Measurements from ENCODE around the gene PPP1R2. TPM values are rescaled to one million over a fixed set of nuclear protein-coding genes. Genes with fewer than 3 reads are reported as not detected.

The PPP1R2 gene
- total and polyA plus RNA-seq, 12 donors = 13.6 to 179 (median 49.5) TPM

- no peak for TF ChIP-seq POLR2A (IDR thresholded peaks at IDR 0.05)
- no peak for TF ChIP-seq CTCF (IDR thresholded peaks at IDR 0.05)
- no peaks in the 10 kb centered on the region for H3K36me3 ChIP-seq (replicated peaks in 1 of 2)
- no peak overlapping the region for H3K4me3 ChIP-seq
- no peaks in the 10 kb centered on the region for H3K9me3 ChIP-seq (replicated peaks in 1 of 3)
- no peak for DNase-seq
- no peak overlapping the region for H3K27ac ChIP-seq
- H3K4me1 ChIP-seq (replicated peaks in 1 of 2) = peaks cover 0 to 3% of the 10 kb centered on the region in 2 donors
- no peaks in the 10 kb centered on the region for H3K27me3 ChIP-seq
- 74 to 85% (median 82%) methylated on average over 4 of the region's 4 CpGs for WGBS, 4 donors
- intact Hi-C loops (cut with DNase I) = no loop called here
These were observed 74.3 kb downstream of the PPP1R2 start for GRCh38 chr3:195468841-195469240.

- no peak overlapping the region for H3K27ac ChIP-seq
- no peak for TF ChIP-seq POLR2A (IDR thresholded peaks at IDR 0.05)
- TF ChIP-seq CTCF (IDR thresholded peaks at IDR 0.05) = no peak
- H3K27me3 ChIP-seq = no peaks in the 10 kb centered on the region
- peaks cover 0 to 3% of the 10 kb centered on the region in 2 donors for H3K4me1 ChIP-seq (replicated peaks in 1 of 2)
- 66 to 77% (median 69%) methylated on average over 4 of the region's 4 CpGs for WGBS, 4 donors
- no peaks in the 10 kb centered on the region for H3K36me3 ChIP-seq (replicated peaks in 1 of 2)
- no peak overlapping the region for H3K4me3 ChIP-seq
- DNase-seq = no peak
- H3K9me3 ChIP-seq (replicated peaks in 1 of 3) = no peaks in the 10 kb centered on the region
- intact Hi-C loops (cut with DNase I) = no loop called here
These were observed 74.7 kb downstream of the PPP1R2 start for GRCh38 chr3:195468391-195468776.

GRCh38 chr3:195467641-195468390, 75.3 kb downstream of the PPP1R2 start:
- Histone ChIP-seq H3K27me3 (no peaks in the 10 kb centered on the region), H3K36me3 (replicated peaks in 1 of 2) (no peaks in the 10 kb centered on the region), H3K4me3 (no peak overlapping the region), H3K9me3 (replicated peaks in 1 of 3) (no peaks in the 10 kb centered on the region), H3K4me1 (replicated peaks in 1 of 2) (peaks cover 0 to 3% of the 10 kb centered on the region in 2 donors), H3K27ac (no peak overlapping the region)
- TF ChIP-seq CTCF (IDR thresholded peaks at IDR 0.05) (no peak), POLR2A (IDR thresholded peaks at IDR 0.05) (no peak)
- WGBS, 4 donors = 86 to 92% (median 91%) methylated on average over 5 of the region's 5 CpGs
- no peak for DNase-seq
- intact Hi-C loops (cut with DNase I) = no loop called here

- no peaks in the 10 kb centered on the region for H3K9me3 ChIP-seq (replicated peaks in 1 of 3)
- H3K27ac ChIP-seq = no peak overlapping the region
- H3K27me3 ChIP-seq = no peaks in the 10 kb centered on the region
- WGBS, 4 donors = 43 to 51% (median 47%) methylated on average over 4 of the region's 4 CpGs
- H3K4me1 ChIP-seq (replicated peaks in 1 of 2) = peaks cover 0 to 3% of the 10 kb centered on the region in 2 donors
- no peaks in the 10 kb centered on the region for H3K36me3 ChIP-seq (replicated peaks in 1 of 2)
- intact Hi-C loops (cut with DNase I) = no loop called here
- no peak for TF ChIP-seq POLR2A (IDR thresholded peaks at IDR 0.05)
- TF ChIP-seq CTCF (IDR thresholded peaks at IDR 0.05) = no peak
- no peak overlapping the region for H3K4me3 ChIP-seq
- DNase-seq = no peak
These were observed 76.9 kb downstream of the PPP1R2 start for GRCh38 chr3:195466251-195466650.

Small RNA genes within 50 kb of the gene (small RNA-seq; reads per million reads assigned to genes)
- gene RN7SL73P = 0 reads per million in 2 donors
- gene RNU6ATAC24P = 0 reads per million in 2 donors

Other genes with a start within 250 kb of the PPP1R2 start
- gene ACAP2, start 100.3 kb downstream of the PPP1R2 start, total RNA-seq = 10 to 100 TPM; 16.6 to 54.3 (median 35.6) TPM
- 10 to 100 TPM in 1 of 3 donors, 1 to 10 TPM in 2; 4.5 to 16.7 (median 6.2) TPM for gene ACAP2, start 100.3 kb downstream of the PPP1R2 start, polyA plus RNA-seq
- 10 to 100 TPM in 8 of 9 donors, 1 to 10 TPM in 1; 5.1 to 70.8 (median 33.2) TPM for gene APOD, start 40.6 kb upstream of the PPP1R2 start, total RNA-seq
- gene APOD, start 40.6 kb upstream of the PPP1R2 start, polyA plus RNA-seq = 100 to 1,000 TPM in 1 of 3 donors, 10 to 100 TPM in 2; 48.9 to 523 (median 70.8) TPM
- gene MUC20, start 177.7 kb upstream of the PPP1R2 start, total RNA-seq = 1 to 10 TPM in 7 of 9 donors, under 1 TPM in 2; 0.78 to 8.9 (median 2.9) TPM
- 10 to 100 TPM in 2 of 3 donors, 1 to 10 TPM in 1; 1.7 to 20.2 (median 16.6) TPM for gene MUC20, start 177.7 kb upstream of the PPP1R2 start, polyA plus RNA-seq